Peyer's patch (tissue), 4 donors: Measurements from ENCODE around the gene MYO1B. TPM values are rescaled to one million over a fixed set of nuclear protein-coding genes. Genes with fewer than 3 reads are reported as not detected.

ENCODE experiments used
- DNase-seq, 3 donors: peaks; one replicate each; pipeline ENCODE4 v3.0.0-alpha.2; 2017 to 2019
- H3K27ac ChIP-seq, 4 donors: fragments of 200-600 bp; sonication (generic); one replicate each; pipeline ENCODE4 v1.5.1; 2016 to 2019
- H3K27me3 ChIP-seq, 2 donors: fragments of 200-600 bp; sonication (generic); one replicate each; pipeline ENCODE4 v1.5.1; 2019
- H3K36me3 ChIP-seq, 3 donors: fragments of 200-600 bp; sonication (generic); one replicate each; pipeline ENCODE4 v1.5.1; 2016 to 2019
- H3K4me1 ChIP-seq, 4 donors: fragments of 200-600 bp; sonication (generic); one replicate each; pipeline ENCODE4 v1.5.1; 2016 to 2019
- H3K4me3 ChIP-seq, 4 donors: fragments of 200-600 bp; sonication (generic); 1 replicate in 3 of 4; 2 replicates in 1 of 4; pipeline ENCODE4 v1.5.1; 2016 to 2019; ENCODE audit warnings: mild to moderate bottlenecking in 1 of 4
- H3K9me3 ChIP-seq, 4 donors: fragments of 200-600 bp; sonication (generic); one replicate each; pipeline ENCODE4 v1.5.1; 2016 to 2019; ENCODE audit warnings: mild to moderate bottlenecking in 1 of 4
- CTCF ChIP-seq, 6 experiments: fragments of 450-650 bp in 4 of 6; fragments of 200-600 bp in 2 of 6; sonication (generic) in 1 of 6; IDR thresholded peaks; one replicate each; pipeline ENCODE4 v1.5.1; 2017 to 2019; ENCODE audit warnings: antibody characterized with exemption in 6 of 6, mild to moderate bottlenecking in 3 of 6, moderate library complexity in 1 of 6
- POLR2A ChIP-seq, 2 donors: fragments of 450-650 bp; IDR thresholded peaks; one replicate each; pipeline ENCODE4 v1.5.1; 2017; ENCODE audit warnings: antibody characterized with exemption in 2 of 2, mild to moderate bottlenecking in 2 of 2, moderate library complexity in 2 of 2
- total RNA-seq, 4 donors: library from RNA; depleted of rRNA; stranded (reverse); fragments of >200 nt; gene quantifications; one replicate each; pipeline ENCODE4 v1.1.0, GENCODE V29; 2016

MYO1B gene
- total RNA-seq, 4 donors from 2014 or later, result 13.1 to 25.5 (median 19.4) TPM

GRCh38 chr2:191316246-191316994, 71.2 kb downstream of the MYO1B start:
- Histone ChIP-seq H3K4me3 (no peak overlapping the region), H3K4me1 (peaks cover 0 to 17% (median 0%) of the 10 kb centered on the region in 4 donors), H3K9me3 (no peaks in the 10 kb centered on the region), H3K36me3 (no peaks in the 10 kb centered on the region), H3K27ac (no peak overlapping the region), H3K27me3 (no peaks in the 10 kb centered on the region)
- DNase-seq, result no peak
- TF ChIP-seq POLR2A (IDR thresholded peaks at IDR 0.05) (no peak), CTCF (IDR thresholded peaks at IDR 0.05) (no peak)

GRCh38 chr2:191318037-191318728, 73.0 kb downstream of the MYO1B start:
- Histone ChIP-seq H3K36me3 (no peaks in the 10 kb centered on the region), H3K4me3 (no peak overlapping the region), H3K27ac (peak overlapping the region in 3 of 4 donors; percentile 2 to 73 (median 37)), H3K9me3 (no peaks in the 10 kb centered on the region), H3K27me3 (no peaks in the 10 kb centered on the region), H3K4me1 (peaks cover 0 to 17% (median 3%) of the 10 kb centered on the region in 4 donors)
- TF ChIP-seq CTCF (IDR thresholded peaks at IDR 0.05), result no peak
- TF ChIP-seq POLR2A (IDR thresholded peaks at IDR 0.05), result no peak
- no peak for DNase-seq

GRCh38 chr2:191318729-191319078, 73.5 kb downstream of the MYO1B start:
- Histone ChIP-seq H3K9me3 (peaks cover 0 to 3% (median 0%) of the 10 kb centered on the region in 4 donors), H3K27ac (peak overlapping the region in 3 of 4 donors; percentile 2 to 73 (median 37)), H3K4me1 (peaks cover 0 to 17% (median 3%) of the 10 kb centered on the region in 4 donors), H3K36me3 (no peaks in the 10 kb centered on the region), H3K4me3 (no peak overlapping the region), H3K27me3 (no peaks in the 10 kb centered on the region)
- TF ChIP-seq POLR2A (IDR thresholded peaks at IDR 0.05), result no peak
- TF ChIP-seq CTCF (IDR thresholded peaks at IDR 0.05), result no peak
- peak in 2 of 3 donors; percentile 59 to 78 for DNase-seq

- DNase-seq, result no peak
- Histone ChIP-seq H3K4me1 (peaks cover 0 to 17% (median 3%) of the 10 kb centered on the region in 4 donors), H3K9me3 (peaks cover 0 to 5% (median 0%) of the 10 kb centered on the region in 4 donors), H3K27me3 (no peaks in the 10 kb centered on the region), H3K4me3 (no peak overlapping the region), H3K36me3 (no peaks in the 10 kb centered on the region), H3K27ac (peak overlapping the region in 2 of 4 donors; percentile 37 to 73)
- TF ChIP-seq POLR2A (IDR thresholded peaks at IDR 0.05) (no peak), CTCF (IDR thresholded peaks at IDR 0.05) (no peak)
Observed at GRCh38 chr2:191319186-191319585, 74.0 kb downstream of the MYO1B start.

GRCh38 chr2:191320881-191321280, 75.7 kb downstream of the MYO1B start:
- TF ChIP-seq POLR2A (IDR thresholded peaks at IDR 0.05) (no peak), CTCF (IDR thresholded peaks at IDR 0.05) (no peak)
- Histone ChIP-seq H3K27me3 (no peaks in the 10 kb centered on the region), H3K4me3 (no peak overlapping the region), H3K4me1 (peaks cover 0 to 17% (median 3%) of the 10 kb centered on the region in 4 donors), H3K36me3 (no peaks in the 10 kb centered on the region), H3K27ac (no peak overlapping the region), H3K9me3 (peaks cover 0 to 5% (median 0%) of the 10 kb centered on the region in 4 donors)
- DNase-seq, result no peak
